GM12878 (cell line): Measurements from ENCODE around the gene TMEM266. TPM values are rescaled to one million over a fixed set of nuclear protein-coding genes. Genes with fewer than 3 reads are reported as not detected.

Experiments used
- ATAC-seq: fragments of 200-7000 bp; cut with Tn5 transposase; 3 replicates; pipeline ENCODE4 v1.9.1; 2020; ENCODE audit warnings: mild to moderate bottlenecking, moderate library complexity
- BruUV-seq: library from RNA; stranded (reverse); fragments of 400-500 nt; replicated peaks from 2 replicates; lab custom pipeline; 2021; lab: Mats Ljungman, UMichigan
- CTCF ChIA-PET: fragments of 300-600 bp; sonication (Branson Sonifier 250); formaldehyde crosslinking; extraction: SDS; loops from one replicate; lab custom pipeline; 2021; ENCODE audit warnings: inconsistent platforms; lab: Yijun Ruan, JAX
- POLR2A ChIA-PET: fragments of 350-600 bp; formaldehyde crosslinking; extraction: SDS; loops from one replicate; lab custom pipeline; 2021; ENCODE audit warnings: inconsistent platforms; lab: Charles Lee
- RAD21 ChIA-PET: fragments of 300-600 bp; sonication (Branson Sonifier 250); formaldehyde crosslinking; loops from one replicate; lab custom pipeline; 2023; ENCODE audit warnings: antibody characterized with exemption; ENCODE audit not compliant: unreplicated experiment; lab: Charles Lee
- SMC1A ChIA-PET: fragments of 300-600 bp; sonication (Branson Sonifier 250); formaldehyde crosslinking; loops from one replicate; lab custom pipeline; 2023; ENCODE audit not compliant: unreplicated experiment, uncharacterized antibody; lab: Charles Lee
- DNase-seq: peaks from one replicate; pipeline ENCODE4 v3.0.0-alpha.2; 2011; ENCODE audit warnings: low read depth, low spot score
- FAIRE-seq: peaks from 3 replicates; lab custom pipeline; 2011; peaks lifted over from hg19 to GRCh38; lab: Jason Lieb, UNC
- H2AFZ ChIP-seq: 2 replicates; pipeline ENCODE4 v1.6.0; 2011; ENCODE audit warnings: low read depth, low read length, control low read depth; ENCODE audit not compliant: control insufficient read depth
- H3K27ac ChIP-seq: 2 replicates; pipeline ENCODE4 v1.5.1; 2011; ENCODE audit warnings: control low read depth; ENCODE audit not compliant: control insufficient read depth, insufficient read depth
- H3K27me3 ChIP-seq, 2 experiments: replicated peaks in 1 of 2; 2 replicates each; pipeline versions ENCODE4 v1.6.0 to v1.6.1; 2011; ENCODE audit warnings: low read length in 1 of 2; ENCODE audit not compliant: control insufficient read depth in 2 of 2, insufficient read depth in 2 of 2
- H3K36me3 ChIP-seq, 2 experiments: 2 replicates each; pipeline ENCODE4 v1.5.1; 2011; ENCODE audit warnings: low read length in 1 of 2; ENCODE audit not compliant: control insufficient read depth in 2 of 2, insufficient read depth in 2 of 2
- H3K4me1 ChIP-seq: 2 replicates; pipeline ENCODE4 v1.6.1; 2011; ENCODE audit warnings: mild to moderate bottlenecking, low read length, moderate library complexity, mixed read lengths; ENCODE audit not compliant: control insufficient read depth, insufficient read depth
- H3K4me2 ChIP-seq: 2 replicates; pipeline ENCODE4 v1.6.0; 2011; ENCODE audit warnings: control low read depth; ENCODE audit not compliant: control insufficient read depth, insufficient read depth
- H3K4me3 ChIP-seq: fragments of 200-600 bp; sonication (generic); 2 replicates; pipeline ENCODE4 v1.5.1; 2016
- H3K79me2 ChIP-seq: 2 replicates; pipeline ENCODE4 v1.6.0; 2011; ENCODE audit warnings: low read length; ENCODE audit not compliant: control insufficient read depth, insufficient read depth
- H3K9ac ChIP-seq: 2 replicates; pipeline ENCODE4 v1.8.0; 2011; ENCODE audit warnings: low read length, control low read depth, mixed read lengths; ENCODE audit not compliant: control insufficient read depth, insufficient read depth
- H3K9me3 ChIP-seq: replicated peaks from 3 replicates; pipeline ENCODE4 v1.5.1; 2011; ENCODE audit warnings: mild to moderate bottlenecking, low read length; ENCODE audit not compliant: control insufficient read depth, insufficient read depth
- H4K20me1 ChIP-seq: 2 replicates; pipeline ENCODE4 v1.6.0; 2011; ENCODE audit not compliant: control insufficient read depth, insufficient read depth
- BRCA1 ChIP-seq: IDR thresholded peaks from 2 replicates; pipeline ENCODE4 v1.6.1; 2011; ENCODE audit warnings: low read depth, low read length, improper control_type of control experiment
- CHD2 ChIP-seq: IDR thresholded peaks from 2 replicates; pipeline ENCODE4 v1.6.1; 2011; ENCODE audit warnings: low read depth, low read length, improper control_type of control experiment, borderline replicate concordance
- CHD4 ChIP-seq: fragments of 200-600 bp; sonication (generic); IDR thresholded peaks from 2 replicates; pipeline ENCODE4 v1.6.1; 2016; ENCODE audit warnings: mild to moderate bottlenecking
- HDAC2 ChIP-seq: fragments of 200-600 bp; sonication (generic); IDR thresholded peaks from 2 replicates; pipeline ENCODE4 v1.6.1; 2017
- KDM1A ChIP-seq: fragments of 200-600 bp; sonication (generic); IDR thresholded peaks from 2 replicates; pipeline ENCODE4 v1.6.1; 2016; ENCODE audit warnings: borderline replicate concordance
- MLLT1 ChIP-seq: fragments of 450-650 bp; IDR thresholded peaks from 2 replicates; pipeline ENCODE4 v1.6.1; 2016; ENCODE audit warnings: mild to moderate bottlenecking
- NFIC ChIP-seq: IDR thresholded peaks from 2 replicates; pipeline ENCODE4 v1.6.1; 2012; ENCODE audit warnings: low read depth, mild to moderate bottlenecking, inconsistent platforms, low read length, moderate library complexity
- NFYB ChIP-seq: IDR thresholded peaks from 2 replicates; pipeline ENCODE4 v1.6.1; 2011; ENCODE audit warnings: low read depth, mild to moderate bottlenecking, low read length, improper control_type of control experiment, moderate library complexity; ENCODE audit not compliant: insufficient read depth
- RFX5 ChIP-seq: IDR thresholded peaks from 2 replicates; pipeline ENCODE4 v1.6.1; 2011; ENCODE audit warnings: low read depth, low read length, improper control_type of control experiment
- SRF ChIP-seq, 2 experiments: IDR thresholded peaks; 2 replicates each; pipeline ENCODE4 v1.6.1; 2011; ENCODE audit warnings: low read depth in 2 of 2, low read length in 2 of 2, mild to moderate bottlenecking in 1 of 2, moderate library complexity in 1 of 2
- SUZ12 ChIP-seq: fragments of 200-600 bp; sonication (generic); IDR thresholded peaks from one replicate; pipeline ENCODE4 v1.6.1; 2018; ENCODE audit warnings: antibody characterized with exemption, mild to moderate bottlenecking; ENCODE audit not compliant: unreplicated experiment
- TCF7 ChIP-seq: IDR thresholded peaks from 2 replicates; pipeline ENCODE4 v1.6.1; 2014; ENCODE audit warnings: antibody characterized with exemption, borderline replicate concordance
- WRNIP1 ChIP-seq: IDR thresholded peaks from 2 replicates; pipeline ENCODE4 v1.6.1; 2011; ENCODE audit warnings: low read depth, low read length, improper control_type of control experiment, borderline replicate concordance
- YBX1 ChIP-seq: fragments of 450-650 bp; IDR thresholded peaks from 2 replicates; pipeline ENCODE4 v1.6.1; 2016; ENCODE audit warnings: antibody characterized with exemption
- YY1 ChIP-seq: IDR thresholded peaks from 2 replicates; pipeline ENCODE4 v1.6.1; 2011; ENCODE audit warnings: low read depth, mild to moderate bottlenecking, low read length
- ZBTB40 ChIP-seq: fragments of 450-650 bp; IDR thresholded peaks from 2 replicates; pipeline ENCODE4 v1.6.1; 2016; ENCODE audit warnings: mild to moderate bottlenecking, moderate library complexity, borderline replicate concordance
- ZNF274 ChIP-seq: IDR thresholded peaks from one replicate; pipeline ENCODE4 v1.8.0; 2011; ENCODE audit not compliant: insufficient read length, insufficient read depth
- ZZZ3 ChIP-seq: IDR thresholded peaks from 2 replicates; pipeline ENCODE4 v1.6.1; 2011; ENCODE audit warnings: low read depth; ENCODE audit not compliant: control insufficient read depth, insufficient read length
- WGBS: methylation state at CpG from one replicate; pipeline ENCODE4 v1.1.6; 2016; ENCODE audit warnings: low lambda C conversion rate; ENCODE audit not compliant: insufficient replicate concordance, insufficient coverage; ENCODE audit errors: missing lambda C conversion rate; 5-methylcytosine and 5-hydroxymethylcytosine counted together
- in situ Hi-C: fragments of 300-500 bp; cut with MboI; formaldehyde crosslinking; loops from 9 replicates; pipeline ENCODE4 v1.14.3; 2018; ENCODE audit warnings: mixed read lengths
- intact Hi-C: fragments of 100-400 bp; cut with micrococcal nuclease; formaldehyde crosslinking; loops from one replicate; pipeline ENCODE4 v1.14.2; 2022; ENCODE audit not compliant: unreplicated experiment
- polyA plus RNA-seq, 11 experiments: library from polyadenylated mRNA; depleted of rRNA in 4 of 11; unstranded in 6 of 11; stranded (reverse) in 5 of 11; fragments of >200 nt; fragmentation: Nextera tagmentation in 4 of 11; fragmentation: Illumina TruSeq in 1 of 11; extraction: Ambion mirVana in 4 of 11; extraction: Trizol in 1 of 11; gene quantifications; 1 replicate in 1 of 11; 2 replicates in 10 of 11; pipeline versions ENCODE4 v1.2.1 to v1.2.3, GENCODE V29; 2011 to 2016; ENCODE audit warnings: inconsistent platforms in 2 of 11, missing spikeins in 2 of 11, low read depth in 1 of 11
- total RNA-seq, 4 experiments: library from RNA; depleted of rRNA in 3 of 4; stranded (reverse); fragments of >200 nt in 3 of 4; fragmentation: Illumina TruSeq in 1 of 4; extraction: Trizol in 1 of 4; gene quantifications; 2 replicates each; pipeline versions ENCODE4 v1.2.1 to v1.2.3, GENCODE V29; 2013 to 2021

The TMEM266 gene
- total and polyA plus RNA-seq, 10 of the 15 experiments (the other 5 are each of a cell fraction or from before 2014, with no cell fraction given) = 0.11 to 0.70 (median 0.39) TPM

GRCh38 chr15:76152197-76152596 lies 92.4 kb downstream of the TMEM266 start (continued):
- TF ChIP-seq MLLT1 (no peak), SRF (IDR thresholded peaks at IDR 0.05; ENCODE audit: low read depth in 2 of 2, low read length in 2 of 2) (no peak), KDM1A (no peak), RFX5 (no peak), CHD4 (no peak)

- no peak overlapping the region for H2AFZ ChIP-seq
- WGBS = 60% methylated on average over 24 of the region's 24 CpGs
- ChIA-PET POLR2A (no interaction called here), SMC1A (no interaction called here), RAD21 (no interaction called here), CTCF (interaction anchor here (1.4 to 7.1 kb wide), 2 partner anchors 9 to 92 kb away, joined by 4 to 127 read pairs; partner anchors contain the start of gene TMEM266)
- FAIRE-seq = no peak
- peaks cover 20% of the 10 kb centered on the region for H3K4me1 ChIP-seq
- H3K79me2 ChIP-seq = no peaks in the 10 kb centered on the region
- no peak for ATAC-seq
- no peak overlapping the region for H3K4me3 ChIP-seq
- no peak overlapping the region for H3K9ac ChIP-seq
- H3K4me2 ChIP-seq = no peak overlapping the region
- no peaks in the 10 kb centered on the region for H4K20me1 ChIP-seq
- no TSS peak for BruUV-seq
- in situ Hi-C loops (no loop called here), intact Hi-C loops (no loop called here)
- no peaks in the 10 kb centered on the region for H3K9me3 ChIP-seq
- H3K36me3 ChIP-seq = no peaks in the 10 kb centered on the region
- no peak for DNase-seq
- H3K27me3 ChIP-seq = no peaks in the 10 kb centered on the region; a peak in 1 of 4 replicates
- H3K27ac ChIP-seq = no peak overlapping the region
- TF ChIP-seq NFIC (no peak), NFYB (no peak), CHD2 (no peak), SUZ12 (no peak), TCF7 (no peak), CHD4 (no peak), ZZZ3 (no peak), HDAC2 (no peak), YBX1 (no peak), YY1 (no peak), WRNIP1 (no peak), ZBTB40 (no peak), ZNF274 (no peak), BRCA1 (no peak)
These were observed 93.7 kb downstream of the TMEM266 start for GRCh38 chr15:76153241-76154197.
